ENCODE results near the gene VSTM4. TPM values are rescaled to one million over a fixed set of nuclear protein-coding genes. Genes with fewer than 3 reads are reported as not detected.

Gene VSTM4
- total RNA-seq, 1 donor from 2014 or later = 0.70 TPM

DNA sequence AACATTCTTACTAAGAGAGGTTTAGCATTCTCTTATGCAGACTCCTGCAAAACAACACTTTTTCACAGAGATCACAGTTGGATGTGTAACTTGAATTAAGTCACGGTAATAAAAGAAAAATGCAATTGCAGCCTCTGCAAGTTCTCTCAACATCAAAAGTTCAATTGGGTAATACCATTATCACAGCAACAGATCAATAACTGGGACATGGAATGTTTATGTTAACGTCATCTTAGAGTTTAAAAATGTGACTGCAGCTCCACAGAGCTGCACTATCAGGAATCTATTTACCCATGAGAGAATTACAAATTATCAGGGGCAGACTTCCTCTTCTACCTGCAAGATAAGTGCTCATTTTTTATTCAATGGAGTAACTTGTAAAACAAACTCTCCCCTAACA lies 86.7 kb downstream of the VSTM4 start:
- Mint-ChIP-seq H3K27ac (ENCODE audit: unreplicated experiment) (no peak overlapping the region), H3K4me1 (ENCODE audit: unreplicated experiment) (no peaks in the 10 kb centered on the region), H3K27me3 (ENCODE audit: unreplicated experiment) (no peaks in the 10 kb centered on the region), H3K36me3 (ENCODE audit: unreplicated experiment) (no peaks in the 10 kb centered on the region), H3K9me3 (ENCODE audit: unreplicated experiment) (no peaks in the 10 kb centered on the region), H3K4me3 (ENCODE audit: unreplicated experiment) (no peak overlapping the region)
- DNase-seq (ENCODE audit: extremely low spot score, unreplicated experiment) = no peak
- TF ChIP-seq, protein P1, sequence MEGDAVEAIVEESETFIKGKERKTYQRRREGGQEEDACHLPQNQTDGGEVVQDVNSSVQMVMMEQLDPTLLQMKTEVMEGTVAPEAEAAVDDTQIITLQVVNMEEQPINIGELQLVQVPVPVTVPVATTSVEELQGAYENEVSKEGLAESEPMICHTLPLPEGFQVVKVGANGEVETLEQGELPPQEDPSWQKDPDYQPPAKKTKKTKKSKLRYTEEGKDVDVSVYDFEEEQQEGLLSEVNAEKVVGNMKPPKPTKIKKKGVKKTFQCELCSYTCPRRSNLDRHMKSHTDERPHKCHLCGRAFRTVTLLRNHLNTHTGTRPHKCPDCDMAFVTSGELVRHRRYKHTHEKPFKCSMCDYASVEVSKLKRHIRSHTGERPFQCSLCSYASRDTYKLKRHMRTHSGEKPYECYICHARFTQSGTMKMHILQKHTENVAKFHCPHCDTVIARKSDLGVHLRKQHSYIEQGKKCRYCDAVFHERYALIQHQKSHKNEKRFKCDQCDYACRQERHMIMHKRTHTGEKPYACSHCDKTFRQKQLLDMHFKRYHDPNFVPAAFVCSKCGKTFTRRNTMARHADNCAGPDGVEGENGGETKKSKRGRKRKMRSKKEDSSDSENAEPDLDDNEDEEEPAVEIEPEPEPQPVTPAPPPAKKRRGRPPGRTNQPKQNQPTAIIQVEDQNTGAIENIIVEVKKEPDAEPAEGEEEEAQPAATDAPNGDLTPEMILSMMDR (IDR thresholded peaks at IDR 0.05) = no peak

DNA sequence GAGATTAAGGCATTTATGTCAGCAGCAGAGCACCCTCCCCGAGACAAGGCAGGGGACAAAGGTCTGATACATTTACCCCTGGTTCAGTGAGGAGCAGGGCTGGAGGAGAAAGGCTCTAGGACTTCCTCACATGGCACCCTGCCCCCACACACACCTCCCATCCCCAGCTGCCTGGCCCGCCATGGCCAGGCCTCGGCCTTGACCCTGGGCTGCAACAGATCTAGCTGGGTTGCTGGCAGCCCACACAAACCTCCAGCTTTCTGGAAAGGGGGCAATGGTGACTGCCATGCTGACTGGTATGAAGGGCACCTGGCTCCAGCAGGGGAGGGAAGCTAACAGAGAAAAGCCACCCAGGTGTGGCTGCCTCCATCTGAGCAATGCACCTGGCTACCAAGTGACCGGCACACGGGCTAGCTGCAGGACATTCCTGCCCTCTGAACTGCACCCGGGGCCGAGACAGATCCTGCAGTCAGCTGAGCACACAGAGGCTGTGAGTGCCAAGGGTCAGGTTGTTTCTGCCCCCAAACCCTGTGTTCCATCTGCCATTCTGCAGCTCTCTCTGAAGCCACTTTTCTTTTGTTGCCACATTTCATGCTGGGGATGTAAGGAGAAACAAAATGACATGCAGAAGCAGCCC lies 89.9 kb downstream of the VSTM4 start:
- peak; percentile 69 for DNase-seq (ENCODE audit: extremely low spot score, unreplicated experiment)
- Mint-ChIP-seq H3K27ac (ENCODE audit: unreplicated experiment) (no peak overlapping the region), H3K36me3 (ENCODE audit: unreplicated experiment) (no peaks in the 10 kb centered on the region), H3K9me3 (ENCODE audit: unreplicated experiment) (peaks cover under 1% of the 10 kb centered on the region), H3K4me3 (ENCODE audit: unreplicated experiment) (no peak overlapping the region), H3K4me1 (ENCODE audit: unreplicated experiment) (no peaks in the 10 kb centered on the region), H3K27me3 (ENCODE audit: unreplicated experiment) (peaks cover under 1% of the 10 kb centered on the region)
- TF ChIP-seq, protein P1 (IDR thresholded peaks at IDR 0.05) = no peak

DNA sequence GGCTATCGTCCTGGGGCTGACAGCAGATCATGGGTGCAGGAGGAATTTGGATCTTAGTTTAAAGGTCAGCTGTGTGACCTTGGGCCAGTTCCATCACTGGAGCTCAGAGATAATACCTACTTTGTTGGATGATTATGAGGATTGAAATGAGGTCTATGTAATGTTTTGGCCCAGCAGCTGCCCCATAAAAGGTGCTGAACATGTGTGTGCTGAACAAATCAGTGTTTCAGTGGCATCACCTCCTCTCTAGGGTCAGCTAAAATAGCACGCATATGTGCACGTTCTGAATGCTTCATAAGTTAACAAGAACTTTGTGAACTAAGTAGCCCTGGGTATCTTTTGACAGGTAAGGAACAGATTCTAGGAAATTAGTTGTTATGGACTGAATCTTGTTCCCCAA lies 90.8 kb downstream of the VSTM4 start:
- no peak overlapping the region for H3K4me3 Mint-ChIP-seq (ENCODE audit: unreplicated experiment)
- TF ChIP-seq, protein P1 (IDR thresholded peaks at IDR 0.05) = no peak
- no peaks in the 10 kb centered on the region for H3K36me3 Mint-ChIP-seq (ENCODE audit: unreplicated experiment)
- no peak for DNase-seq (ENCODE audit: extremely low spot score, unreplicated experiment)
- H3K9me3 Mint-ChIP-seq (ENCODE audit: unreplicated experiment) = peaks cover 5% of the 10 kb centered on the region
- no peak overlapping the region for H3K27ac Mint-ChIP-seq (ENCODE audit: unreplicated experiment)
- peaks cover 4% of the 10 kb centered on the region for H3K27me3 Mint-ChIP-seq (ENCODE audit: unreplicated experiment)
- H3K4me1 Mint-ChIP-seq (ENCODE audit: unreplicated experiment) = no peaks in the 10 kb centered on the region

DNA sequence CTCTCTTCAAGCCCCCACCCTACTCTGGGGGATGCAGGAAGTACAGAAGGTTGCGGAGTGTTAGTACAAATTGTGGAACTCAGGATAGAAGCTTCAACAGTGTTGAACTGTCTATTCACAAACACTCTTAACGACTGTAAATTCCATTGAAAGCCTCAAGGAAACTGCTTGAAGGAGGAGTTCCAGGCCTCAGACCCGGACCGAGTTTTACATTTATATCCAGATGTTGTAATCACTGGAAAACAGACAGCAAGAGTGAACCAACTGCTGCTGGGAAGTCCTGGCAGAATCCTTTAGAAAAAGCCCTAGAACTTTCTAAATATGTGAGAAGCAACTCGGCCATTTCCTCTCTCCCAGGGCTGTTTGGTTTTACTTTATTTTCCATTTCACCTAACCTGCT lies 91.6 kb downstream of the VSTM4 start:
- H3K27me3 Mint-ChIP-seq (ENCODE audit: unreplicated experiment) = peaks cover 4% of the 10 kb centered on the region
- no peaks in the 10 kb centered on the region for H3K4me1 Mint-ChIP-seq (ENCODE audit: unreplicated experiment)
- TF ChIP-seq, protein P1 (IDR thresholded peaks at IDR 0.05) = no peak
- H3K36me3 Mint-ChIP-seq (ENCODE audit: unreplicated experiment) = no peaks in the 10 kb centered on the region
- H3K9me3 Mint-ChIP-seq (ENCODE audit: unreplicated experiment) = peaks cover 5% of the 10 kb centered on the region
- no peak overlapping the region for H3K4me3 Mint-ChIP-seq (ENCODE audit: unreplicated experiment)
- H3K27ac Mint-ChIP-seq (ENCODE audit: unreplicated experiment) = no peak overlapping the region
- no peak for DNase-seq (ENCODE audit: extremely low spot score, unreplicated experiment)

DNA sequence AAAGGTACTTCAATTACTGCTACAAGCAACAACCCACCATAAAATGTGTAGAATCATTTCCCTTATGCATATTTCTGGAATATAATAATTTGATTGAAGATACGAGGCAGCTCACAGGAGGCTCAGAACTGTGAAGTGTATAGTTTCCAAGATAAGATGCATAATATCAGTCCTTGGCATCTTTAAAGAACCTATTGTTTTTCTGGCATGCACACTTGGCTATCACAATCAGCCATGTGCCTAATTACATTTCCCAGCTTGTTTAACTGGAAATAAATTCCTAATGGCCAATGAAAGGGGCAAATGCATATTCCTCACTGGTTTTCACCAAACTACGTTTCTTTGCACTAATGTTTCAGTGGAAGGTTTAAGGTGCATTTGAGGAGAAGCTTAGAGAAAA lies 92.3 kb downstream of the VSTM4 start:
- H3K4me3 Mint-ChIP-seq (ENCODE audit: unreplicated experiment) = no peak overlapping the region
- H3K27ac Mint-ChIP-seq (ENCODE audit: unreplicated experiment) = no peak overlapping the region
- H3K36me3 Mint-ChIP-seq (ENCODE audit: unreplicated experiment) = no peaks in the 10 kb centered on the region
- DNase-seq (ENCODE audit: extremely low spot score, unreplicated experiment) = no peak
- H3K4me1 Mint-ChIP-seq (ENCODE audit: unreplicated experiment) = no peaks in the 10 kb centered on the region
- TF ChIP-seq, protein P1 (IDR thresholded peaks at IDR 0.05) = no peak
- H3K27me3 Mint-ChIP-seq (ENCODE audit: unreplicated experiment) = peaks cover 4% of the 10 kb centered on the region
- peaks cover 5% of the 10 kb centered on the region for H3K9me3 Mint-ChIP-seq (ENCODE audit: unreplicated experiment)

Measured in osteocyte (in vitro differentiated cells).